DND-41 (cell line): ENCODE data around the gene OGDHL.

Experiments
- ATAC-seq: fragments of 200-7000 bp; cut with Tn5 transposase; 3 replicates; pipeline ENCODE4 v1.9.1; 2021; ENCODE audit warnings: low read depth; ENCODE audit not compliant: insufficient read depth
- DNase-seq: peaks from one replicate; pipeline ENCODE4 v3.0.0-alpha.2; 2020
- H2AFZ ChIP-seq: 2 replicates; pipeline ENCODE4 v1.6.0; 2012; ENCODE audit warnings: low read depth, low read length
- H3K27ac ChIP-seq: 2 replicates; pipeline ENCODE4 v1.5.1; 2012; ENCODE audit warnings: low read length, inconsistent platforms
- H3K27me3 ChIP-seq: fragments of 200-600 bp; sonication (generic); 2 replicates; pipeline ENCODE4 v1.6.0; 2012; ENCODE audit warnings: low read length, mild to moderate bottlenecking, inconsistent platforms; ENCODE audit not compliant: insufficient read depth, poor library complexity
- H3K36me3 ChIP-seq: 2 replicates; pipeline ENCODE4 v1.5.1; 2012; ENCODE audit warnings: low read length, inconsistent platforms; ENCODE audit not compliant: insufficient read depth
- H3K4me1 ChIP-seq: 2 replicates; pipeline ENCODE4 v1.5.1; 2012; ENCODE audit warnings: mild to moderate bottlenecking, low read length; ENCODE audit not compliant: insufficient read depth
- H3K4me2 ChIP-seq: 2 replicates; pipeline ENCODE4 v1.6.0; 2012; ENCODE audit warnings: mild to moderate bottlenecking, moderate library complexity, low read length, inconsistent platforms; ENCODE audit not compliant: insufficient read depth
- H3K4me3 ChIP-seq, 2 experiments: fragments of 200-600 bp in 1 of 2; shearing (Covaris generic) in 1 of 2; 2 replicates each; pipeline ENCODE4 v1.5.1; 2012 to 2016; ENCODE audit warnings: inconsistent platforms in 2 of 2, low read length in 2 of 2, mild to moderate bottlenecking in 2 of 2, low read depth in 1 of 2, moderate library complexity in 1 of 2
- H3K79me2 ChIP-seq: 2 replicates; pipeline ENCODE4 v1.6.0; 2012; ENCODE audit warnings: low read length, inconsistent platforms; ENCODE audit not compliant: insufficient read depth
- H3K9ac ChIP-seq: 2 replicates; pipeline ENCODE4 v1.6.0; 2012; ENCODE audit warnings: low read depth, mild to moderate bottlenecking, inconsistent platforms, low read length, moderate library complexity
- H3K9me3 ChIP-seq: 2 replicates; pipeline ENCODE4 v1.5.1; 2012; ENCODE audit warnings: low read length, moderate library complexity, mild to moderate bottlenecking, inconsistent platforms; ENCODE audit not compliant: insufficient read depth, severe bottlenecking
- H4K20me1 ChIP-seq: 2 replicates; pipeline ENCODE4 v1.6.0; 2012; ENCODE audit warnings: low read length; ENCODE audit not compliant: insufficient read depth
- EZH2 ChIP-seq: IDR thresholded peaks from 3 replicates; pipeline ENCODE4 v1.6.1; 2012; ENCODE audit warnings: borderline replicate concordance, low read depth, mild to moderate bottlenecking, moderate library complexity, low read length, inconsistent platforms; ENCODE audit not compliant: severe bottlenecking
- TF ChIP-seq, protein P1 (sequence below): IDR thresholded peaks from 2 replicates; pipeline ENCODE4 v1.5.1; 2012; ENCODE audit warnings: borderline replicate concordance, low read length, moderate library complexity, mild to moderate bottlenecking; ENCODE audit not compliant: poor library complexity, severe bottlenecking; ENCODE audit errors: extremely low read depth

The OGDHL gene

DNA sequence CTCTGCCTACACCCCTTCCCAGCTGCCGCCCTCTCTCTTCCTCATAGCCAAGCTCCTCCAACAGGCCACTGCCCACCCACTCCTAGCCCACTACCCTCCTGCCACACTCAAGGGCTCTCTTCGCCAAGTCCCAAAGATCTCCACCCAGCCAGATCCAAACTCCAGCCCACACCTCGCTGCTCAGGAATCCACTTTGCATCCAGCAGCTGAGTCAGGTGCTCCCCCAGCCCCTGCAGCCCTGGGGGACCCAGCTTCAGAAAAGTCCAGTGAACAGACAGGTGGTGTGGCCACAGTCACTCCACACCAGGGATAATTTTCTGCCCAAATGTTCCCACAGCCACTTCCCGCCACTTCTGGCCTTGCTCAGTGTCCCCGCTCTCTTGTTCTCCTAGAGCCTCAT lies 10.9 kb downstream of the OGDHL start:
- H3K79me2 ChIP-seq: no peaks in the 10 kb centered on the region
- TF ChIP-seq, protein P1, sequence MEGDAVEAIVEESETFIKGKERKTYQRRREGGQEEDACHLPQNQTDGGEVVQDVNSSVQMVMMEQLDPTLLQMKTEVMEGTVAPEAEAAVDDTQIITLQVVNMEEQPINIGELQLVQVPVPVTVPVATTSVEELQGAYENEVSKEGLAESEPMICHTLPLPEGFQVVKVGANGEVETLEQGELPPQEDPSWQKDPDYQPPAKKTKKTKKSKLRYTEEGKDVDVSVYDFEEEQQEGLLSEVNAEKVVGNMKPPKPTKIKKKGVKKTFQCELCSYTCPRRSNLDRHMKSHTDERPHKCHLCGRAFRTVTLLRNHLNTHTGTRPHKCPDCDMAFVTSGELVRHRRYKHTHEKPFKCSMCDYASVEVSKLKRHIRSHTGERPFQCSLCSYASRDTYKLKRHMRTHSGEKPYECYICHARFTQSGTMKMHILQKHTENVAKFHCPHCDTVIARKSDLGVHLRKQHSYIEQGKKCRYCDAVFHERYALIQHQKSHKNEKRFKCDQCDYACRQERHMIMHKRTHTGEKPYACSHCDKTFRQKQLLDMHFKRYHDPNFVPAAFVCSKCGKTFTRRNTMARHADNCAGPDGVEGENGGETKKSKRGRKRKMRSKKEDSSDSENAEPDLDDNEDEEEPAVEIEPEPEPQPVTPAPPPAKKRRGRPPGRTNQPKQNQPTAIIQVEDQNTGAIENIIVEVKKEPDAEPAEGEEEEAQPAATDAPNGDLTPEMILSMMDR: no peak
- TF ChIP-seq EZH2: no peak
- no peaks in the 10 kb centered on the region for H3K36me3 ChIP-seq
- ATAC-seq: no peak
- no peaks in the 10 kb centered on the region for H3K4me1 ChIP-seq
- no peak overlapping the region for H3K4me2 ChIP-seq
- no peak overlapping the region for H2AFZ ChIP-seq
- no peak overlapping the region for H3K27ac ChIP-seq
- no peaks in the 10 kb centered on the region for H3K9me3 ChIP-seq
- H4K20me1 ChIP-seq: peaks cover 6% of the 10 kb centered on the region; the same call in 1 of the 2 replicates
- DNase-seq: no peak
- no peaks in the 10 kb centered on the region for H3K27me3 ChIP-seq
- no peak overlapping the region for H3K4me3 ChIP-seq
- H3K9ac ChIP-seq: no peak overlapping the region

DNA sequence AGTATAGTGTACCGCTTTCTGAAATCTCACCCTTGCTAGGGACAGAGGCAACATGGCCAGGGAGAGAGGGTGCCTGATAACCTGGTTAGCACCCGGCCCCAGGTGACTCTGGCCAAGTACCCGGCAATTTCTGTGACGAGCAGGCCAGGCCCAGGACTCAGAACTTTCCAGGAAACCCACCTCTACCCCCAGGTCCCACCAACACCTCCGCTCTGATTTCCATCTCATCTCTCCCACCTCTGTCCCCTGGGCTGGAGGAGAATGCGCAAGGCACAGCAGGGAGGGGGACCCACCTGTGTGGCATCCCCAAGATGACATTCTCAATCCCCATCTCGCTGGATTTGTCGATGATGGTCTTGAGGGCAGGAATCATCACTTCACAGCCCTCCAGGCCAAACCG lies 11.6 kb downstream of the OGDHL start:
- Histone ChIP-seq H3K27ac (no peak overlapping the region), H3K79me2 (no peaks in the 10 kb centered on the region), H3K4me3 (no peak overlapping the region), H3K27me3 (no peaks in the 10 kb centered on the region), H3K9ac (no peak overlapping the region), H3K9me3 (no peaks in the 10 kb centered on the region), H4K20me1 (peaks cover 6% of the 10 kb centered on the region; the same call in 1 of the 2 replicates), H3K4me1 (no peaks in the 10 kb centered on the region), H3K4me2 (no peak overlapping the region), H3K36me3 (no peaks in the 10 kb centered on the region), H2AFZ (no peak overlapping the region)
- TF ChIP-seq EZH2: no peak
- TF ChIP-seq, protein P1: no peak
- DNase-seq: no peak
- ATAC-seq: no peak

DNA sequence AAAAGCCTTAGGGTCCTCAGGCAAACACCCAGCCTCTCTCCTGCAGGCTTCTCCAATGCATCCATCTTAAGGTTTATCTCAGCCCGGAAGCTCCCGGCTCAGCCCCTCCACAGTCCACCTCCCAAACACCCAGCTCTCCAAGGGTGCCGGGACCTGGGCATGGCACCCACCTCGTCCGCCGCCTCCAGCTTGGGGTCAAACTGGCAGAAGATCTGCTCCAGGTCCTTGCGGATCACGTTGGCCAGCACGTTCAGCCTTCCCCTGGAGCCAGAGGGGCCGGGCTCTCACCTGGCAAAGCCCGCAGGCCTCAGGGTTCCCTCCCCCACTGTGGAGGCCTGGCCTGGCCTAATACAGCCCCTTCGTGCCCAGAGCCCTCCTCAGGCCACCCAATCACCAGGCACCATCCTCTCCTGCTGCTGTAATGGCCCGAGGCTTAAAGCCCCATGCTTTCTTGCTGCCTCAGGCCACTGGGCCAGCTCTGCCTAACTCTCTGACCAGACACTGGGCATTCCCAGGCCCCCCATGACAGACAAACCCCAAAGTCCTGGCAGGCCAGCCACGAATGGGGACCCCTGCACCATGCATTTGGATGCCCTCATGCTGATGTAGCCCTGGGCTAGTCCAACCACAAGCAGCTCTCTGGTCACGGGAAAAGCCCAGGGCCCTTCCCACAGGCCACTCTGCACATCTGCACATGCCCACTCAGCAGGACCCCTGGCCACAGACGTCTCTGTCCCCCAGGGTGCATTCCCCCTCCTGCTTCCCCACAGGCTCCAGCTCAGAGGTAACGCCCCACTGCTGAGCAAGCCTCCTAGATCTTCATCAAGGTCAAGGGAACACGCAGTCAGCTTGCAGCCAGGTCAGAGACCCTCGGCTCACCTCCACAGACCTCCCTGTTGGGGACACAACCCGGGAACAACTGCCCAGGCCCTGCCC lies 12.3 kb downstream of the OGDHL start:
- no peak overlapping the region for H3K27ac ChIP-seq
- H4K20me1 ChIP-seq: peaks cover 6% of the 10 kb centered on the region; the same call in 1 of the 2 replicates
- no peaks in the 10 kb centered on the region for H3K4me1 ChIP-seq
- H3K9ac ChIP-seq: no peak overlapping the region
- no peaks in the 10 kb centered on the region for H3K79me2 ChIP-seq
- no peak for DNase-seq
- no peak overlapping the region for H2AFZ ChIP-seq
- TF ChIP-seq, protein P1: no peak
- TF ChIP-seq EZH2: no peak
- ATAC-seq: no peak
- H3K9me3 ChIP-seq: no peaks in the 10 kb centered on the region
- H3K27me3 ChIP-seq: no peaks in the 10 kb centered on the region
- no peak overlapping the region for H3K4me2 ChIP-seq
- no peak overlapping the region for H3K4me3 ChIP-seq
- no peaks in the 10 kb centered on the region for H3K36me3 ChIP-seq
